ENCODE measurements around the gene ETNK1.

ETNK1 gene

GRCh38 chr12:22627371-22627770 is 2.4 kb downstream of the ETNK1 start:
- no peaks in the 10 kb centered on the region for H3K27me3 ChIP-seq (ENCODE audit: insufficient read depth, poor library complexity, severe bottlenecking)
- peak overlapping the region; percentile 93; the same call in 1 of the 2 replicates for H3K27ac ChIP-seq (replicated peaks)
- TF ChIP-seq SPI1 (IDR thresholded peaks at IDR 0.05; ENCODE audit: borderline replicate concordance, low read depth) (no peak), CTCF (IDR thresholded peaks at IDR 0.05; ENCODE audit: insufficient read depth, low read length) (no peak), POLR2AphosphoS5 (IDR thresholded peaks at IDR 0.05; ENCODE audit: low read depth) (no peak), GABPA (IDR thresholded peaks at IDR 0.05; ENCODE audit: low read depth) (no peak), REST (IDR thresholded peaks at IDR 0.05; ENCODE audit: insufficient replicate concordance, low read depth) (no peak)
- no peak for DNase-seq (ENCODE audit: low read depth in 1 of 2, low spot score in 1 of 2)
- peak overlapping the region; percentile 97 for H3K4me3 ChIP-seq (replicated peaks; ENCODE audit: insufficient read depth, low read length)

- 0 out of 2 replicates have a peak overlapping the region, but pooled peaks have one; percentile 10 for H3K27ac ChIP-seq (replicated peaks)
- no peak for DNase-seq (ENCODE audit: low read depth in 1 of 2, low spot score in 1 of 2)
- no peak for TF ChIP-seq SPI1 (IDR thresholded peaks at IDR 0.05; ENCODE audit: borderline replicate concordance, low read depth)
- no peak for TF ChIP-seq GABPA (IDR thresholded peaks at IDR 0.05; ENCODE audit: low read depth)
- TF ChIP-seq REST (IDR thresholded peaks at IDR 0.05; ENCODE audit: insufficient replicate concordance, low read depth): no peak
- TF ChIP-seq POLR2AphosphoS5 (IDR thresholded peaks at IDR 0.05; ENCODE audit: low read depth): no peak
- TF ChIP-seq CTCF (IDR thresholded peaks at IDR 0.05; ENCODE audit: insufficient read depth, low read length): no peak
- no peak overlapping the region for H3K4me3 ChIP-seq (replicated peaks; ENCODE audit: insufficient read depth, low read length)
- no peaks in the 10 kb centered on the region for H3K27me3 ChIP-seq (ENCODE audit: insufficient read depth, poor library complexity, severe bottlenecking)
These were observed 3.3 kb downstream of the ETNK1 start for GRCh38 chr12:22628228-22628627.

DNA sequence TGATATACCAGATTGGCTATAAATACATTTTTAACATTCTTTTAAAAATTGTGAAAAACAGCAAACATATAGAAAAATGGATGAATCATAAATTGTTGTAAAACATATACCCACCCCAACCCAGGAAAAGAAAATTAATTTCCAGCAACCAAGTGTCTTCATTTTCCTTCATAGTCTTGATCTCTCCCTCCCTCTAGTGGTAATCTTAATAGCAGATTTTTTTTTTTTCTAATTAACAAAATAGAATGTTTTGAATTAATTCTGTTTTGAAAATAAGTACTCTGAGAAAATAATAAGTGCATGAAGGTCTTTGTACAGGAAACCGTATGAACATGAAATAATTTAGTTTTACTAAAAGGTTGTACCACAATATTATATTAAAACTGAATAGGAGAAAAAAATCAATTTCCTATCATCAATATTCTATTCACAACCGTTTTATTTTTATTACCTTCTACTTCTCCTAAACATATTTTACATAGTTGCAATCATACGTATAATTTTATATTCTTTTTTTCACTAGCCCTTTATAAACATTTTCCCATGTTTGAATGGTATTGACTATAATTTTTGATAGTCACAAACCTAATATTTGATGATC is 7.0 kb downstream of the ETNK1 start:
- TF ChIP-seq POLR2AphosphoS5 (IDR thresholded peaks at IDR 0.05; ENCODE audit: low read depth): no peak
- no peak for TF ChIP-seq CTCF (IDR thresholded peaks at IDR 0.05; ENCODE audit: insufficient read depth, low read length)
- no peak for TF ChIP-seq GABPA (IDR thresholded peaks at IDR 0.05; ENCODE audit: low read depth)
- TF ChIP-seq SPI1 (IDR thresholded peaks at IDR 0.05; ENCODE audit: borderline replicate concordance, low read depth): no peak
- Histone ChIP-seq H3K27ac (replicated peaks) (no peak overlapping the region), H3K27me3 (ENCODE audit: insufficient read depth, poor library complexity, severe bottlenecking) (no peaks in the 10 kb centered on the region), H3K4me3 (replicated peaks; ENCODE audit: insufficient read depth, low read length) (no peak overlapping the region)
- no peak for DNase-seq (ENCODE audit: low read depth in 1 of 2, low spot score in 1 of 2)

- no peaks in the 10 kb centered on the region for H3K27me3 ChIP-seq (ENCODE audit: insufficient read depth, poor library complexity, severe bottlenecking)
- TF ChIP-seq POLR2AphosphoS5 (IDR thresholded peaks at IDR 0.05; ENCODE audit: low read depth): no peak
- TF ChIP-seq CTCF (IDR thresholded peaks at IDR 0.05; ENCODE audit: insufficient read depth, low read length): no peak
- no peak for TF ChIP-seq SPI1 (IDR thresholded peaks at IDR 0.05; ENCODE audit: borderline replicate concordance, low read depth)
- TF ChIP-seq GABPA (IDR thresholded peaks at IDR 0.05; ENCODE audit: low read depth): no peak
- no peak for TF ChIP-seq REST (IDR thresholded peaks at IDR 0.05; ENCODE audit: insufficient replicate concordance, low read depth)
- no peak overlapping the region for H3K27ac ChIP-seq (replicated peaks)
- DNase-seq (ENCODE audit: low read depth in 1 of 2, low spot score in 1 of 2): no peak
- H3K4me3 ChIP-seq (replicated peaks; ENCODE audit: insufficient read depth, low read length): no peak overlapping the region
These were observed 9.9 kb downstream of the ETNK1 start for GRCh38 chr12:22634883-22635282.
